GM13977 (cell line): ENCODE measurements around the gene IQCH.

Source experiments
- DNase-seq: peaks from one replicate; pipeline ENCODE4 v3.0.0; 2012; ENCODE audit warnings: low spot score
- CTCF ChIP-seq: IDR thresholded peaks from 2 replicates; pipeline ENCODE4 v1.5.1; 2012; ENCODE audit warnings: mild to moderate bottlenecking, control low read depth; ENCODE audit not compliant: insufficient read depth; ENCODE audit errors: extremely low read depth, missing control alignments
- in situ Hi-C: fragments of 300-500 bp; cut with MboI; formaldehyde crosslinking; loops from one replicate; pipeline ENCODE4 v1.12.0; 2022; ENCODE audit warnings: low sequenced_read_pairs, low pct_unique_long_range_greater_than_20kb, mixed read lengths, inconsistent platforms; ENCODE audit not compliant: unreplicated experiment

The IQCH gene

GRCh38 chr15:67403428-67404154 lies 149.0 kb downstream of the IQCH start:
- TF ChIP-seq CTCF, result no peak
- in situ Hi-C loops, result no loop called here
- DNase-seq, result no peak

DNA sequence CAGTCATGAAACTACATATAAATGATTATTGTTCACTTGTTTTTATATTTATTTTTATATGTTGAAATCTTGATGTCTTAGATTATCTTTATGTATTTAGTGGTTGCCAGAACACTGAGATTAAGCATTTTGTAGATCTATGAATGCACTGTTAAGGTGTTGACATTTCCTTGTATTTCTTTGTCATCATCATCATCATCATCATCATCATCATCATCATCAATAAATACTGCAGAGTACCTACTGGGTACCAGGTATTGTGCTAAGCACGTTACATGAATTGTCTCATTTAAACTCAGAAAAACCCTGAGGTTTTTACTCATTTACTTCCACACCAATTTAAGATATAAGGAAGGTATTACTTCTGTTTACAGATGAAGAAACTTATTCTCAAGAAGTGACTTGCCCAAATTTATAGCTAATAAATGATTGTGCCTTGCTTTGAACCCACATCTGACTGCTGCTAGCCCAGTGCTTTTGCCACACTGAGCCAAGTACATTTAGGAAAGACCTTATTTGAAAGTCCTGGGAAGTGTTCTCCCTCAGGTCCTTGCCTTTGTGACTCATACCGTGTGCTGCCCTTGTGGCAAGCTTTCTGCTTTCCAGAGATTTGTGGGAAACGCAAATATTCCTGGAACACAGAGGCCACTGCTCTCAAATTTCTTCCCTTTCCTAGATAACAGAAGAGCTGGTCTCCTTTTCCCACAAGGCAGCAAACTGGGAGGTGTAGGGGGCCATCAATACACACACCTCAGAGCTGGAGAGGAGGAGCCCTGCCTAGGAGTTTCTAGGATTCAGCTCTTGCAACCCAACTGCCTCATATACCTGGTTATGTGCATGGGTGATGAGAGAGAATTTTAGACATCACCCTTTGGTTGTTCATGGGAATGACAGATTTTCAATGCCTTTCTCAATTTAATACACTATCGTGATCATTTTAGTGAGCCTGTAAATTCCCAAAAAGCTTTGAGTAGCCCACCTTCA lies 150.9 kb downstream of the IQCH start:
- in situ Hi-C loops, result no loop called here
- DNase-seq, result no peak
- no peak for TF ChIP-seq CTCF

DNA sequence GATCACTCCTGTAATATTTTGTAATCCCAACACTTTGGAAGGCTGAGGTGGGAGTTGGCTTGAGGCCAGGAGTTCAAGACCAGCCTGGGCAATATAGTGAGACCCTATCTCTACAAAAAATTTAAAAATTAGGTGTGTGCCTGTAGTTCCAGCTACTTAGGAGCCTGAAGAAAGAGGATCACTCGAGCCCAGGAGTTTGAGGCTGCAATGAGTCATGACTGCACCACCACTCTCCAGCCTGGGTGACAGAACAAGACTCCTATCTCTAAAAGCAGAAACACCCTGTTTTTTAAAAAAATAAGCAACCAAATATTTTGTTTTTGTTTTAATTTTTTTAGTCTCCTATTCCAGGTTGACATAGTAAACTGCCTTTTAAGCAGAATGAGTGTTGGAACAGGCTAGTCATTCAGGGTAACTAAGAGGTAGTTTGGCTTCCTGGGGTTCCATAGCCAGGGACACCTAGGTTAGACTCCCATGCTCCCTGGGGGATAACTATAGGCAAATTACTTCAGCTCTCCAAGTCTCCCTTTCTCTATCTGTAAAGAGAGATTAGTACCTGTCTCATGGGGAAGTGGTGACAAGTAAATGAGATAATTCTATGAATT lies 151.8 kb downstream of the IQCH start:
- in situ Hi-C loops, result no loop called here
- no peak for TF ChIP-seq CTCF
- DNase-seq, result no peak

DNA sequence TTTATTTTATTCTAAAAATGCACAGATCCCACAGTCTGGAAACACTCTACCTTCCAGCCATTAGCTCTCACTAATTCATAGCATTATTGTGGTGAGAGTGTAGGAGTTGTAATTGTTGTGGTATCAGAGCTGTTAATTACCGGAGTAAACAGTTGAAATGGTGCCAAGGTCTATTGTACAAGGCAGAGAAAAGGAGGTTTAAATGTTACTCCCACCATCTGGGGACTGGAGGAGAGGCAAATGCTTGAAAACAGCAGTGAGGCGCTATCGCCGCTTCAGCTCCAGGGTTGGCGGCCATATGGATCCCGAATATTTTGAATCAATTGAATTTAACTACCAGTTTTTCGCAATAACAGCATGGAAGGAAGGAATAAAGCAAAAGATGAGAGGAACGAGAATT lies 153.2 kb downstream of the IQCH start:
- no peak for DNase-seq
- no peak for TF ChIP-seq CTCF

GRCh38 chr15:67409175-67409574 lies 154.6 kb downstream of the IQCH start:
- DNase-seq, result no peak
- in situ Hi-C loops, result no loop called here
- TF ChIP-seq CTCF, result no peak

More for the DNA sequence above, 153.2 kb downstream of the IQCH start:
- in situ Hi-C loops, result no loop called here

DNA sequence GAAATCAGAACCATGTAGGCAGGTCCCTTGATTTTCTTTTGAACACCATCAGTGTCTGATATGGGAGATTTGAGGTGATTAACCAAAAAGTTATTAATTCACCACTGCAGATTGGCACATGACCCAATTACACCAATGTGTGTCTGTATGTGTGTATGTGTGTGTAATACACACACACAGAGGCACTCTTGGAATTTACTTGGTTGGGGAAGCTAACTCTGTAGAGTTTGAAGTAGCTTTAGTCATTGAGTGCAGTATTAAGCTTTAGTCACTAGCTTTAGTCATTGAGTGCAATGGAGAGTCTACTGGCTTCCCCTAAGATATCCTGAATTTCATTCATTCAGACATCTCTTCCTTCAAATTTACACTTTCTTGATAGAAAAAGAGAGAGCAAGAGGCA lies 156.9 kb downstream of the IQCH start:
- in situ Hi-C loops, result no loop called here
- TF ChIP-seq CTCF, result no peak
- DNase-seq, result no peak
